GM15510 (cell line): ENCODE results near the gene INAVA.

ENCODE experiments used
- POLR2A ChIP-seq: IDR thresholded peaks from 3 replicates; pipeline ENCODE4 v1.6.1; 2011; ENCODE audit warnings: borderline replicate concordance; ENCODE audit not compliant: insufficient read length; ENCODE audit errors: extremely low read depth

Gene INAVA

GRCh38 chr1:200889571-200889970, 5.1 kb upstream of the INAVA start:
- no peak for TF ChIP-seq POLR2A

GRCh38 chr1:200890027-200890426, 4.7 kb upstream of the INAVA start:
- TF ChIP-seq POLR2A: no peak

GRCh38 chr1:200890818-200891773, 3.6 kb upstream of the INAVA start:
- no peak for TF ChIP-seq POLR2A

- TF ChIP-seq POLR2A: no peak
These were observed 2.9 kb upstream of the INAVA start for GRCh38 chr1:200891774-200892157.

- no peak for TF ChIP-seq POLR2A
These were observed 2.2 kb upstream of the INAVA start for GRCh38 chr1:200892546-200892945.

- no peak for TF ChIP-seq POLR2A
These were observed 1.7 kb upstream of the INAVA start for GRCh38 chr1:200892958-200893357.

- no peak for TF ChIP-seq POLR2A
These were observed 1.2 kb upstream of the INAVA start for GRCh38 chr1:200893411-200893901.

- no peak for TF ChIP-seq POLR2A
These were observed 716 bp downstream of the INAVA start for GRCh38 chr1:200895443-200895789.

- no peak for TF ChIP-seq POLR2A
These were observed 1.3 kb downstream of the INAVA start for GRCh38 chr1:200895801-200896530.

- no peak for TF ChIP-seq POLR2A
These were observed 2.0 kb downstream of the INAVA start for GRCh38 chr1:200896531-200897196.

- TF ChIP-seq POLR2A: no peak
These were observed 2.6 kb downstream of the INAVA start for GRCh38 chr1:200897259-200897658.

GRCh38 chr1:200899015-200899386, 4.3 kb downstream of the INAVA start:
- no peak for TF ChIP-seq POLR2A

- TF ChIP-seq POLR2A: no peak
These were observed 4.8 kb downstream of the INAVA start for GRCh38 chr1:200899451-200899915.

- no peak for TF ChIP-seq POLR2A
These were observed 5.5 kb downstream of the INAVA start for GRCh38 chr1:200899954-200900867.
